WTC11 (cell line): ENCODE measurements around the gene FAM163A. TPM values are rescaled to one million over a fixed set of nuclear protein-coding genes. Genes with fewer than 3 reads are reported as not detected.

Experiments used
- ATAC-seq: fragments of 200-7000 bp; cut with Tn5 transposase; 2 replicates; pipeline ENCODE4 v1.10.0; 2021; ENCODE audit warnings: mild to moderate bottlenecking, moderate library complexity
- CTCF ChIA-PET: fragments of 300-600 bp; sonication (Branson Sonifier 250); formaldehyde crosslinking; loops from one replicate; lab custom pipeline; 2021; ENCODE audit warnings: antibody characterized with exemption; lab: Charles Lee
- POLR2A ChIA-PET: fragments of 350-600 bp; sonication (Branson Sonifier 250); formaldehyde crosslinking; loops from one replicate; lab custom pipeline; 2021; ENCODE audit warnings: antibody characterized with exemption; lab: Charles Lee
- DNase-seq: peaks from one replicate; pipeline ENCODE4 v3.0.0; 2021; ENCODE audit warnings: low spot score
- H3K27ac Mint-ChIP-seq: 2 replicates; pipeline ENCODE4 v1.8.0; 2021; ENCODE audit warnings: mixed read lengths
- H3K27me3 Mint-ChIP-seq: 2 replicates; pipeline ENCODE4 v1.8.0; 2021; ENCODE audit warnings: low read depth, mild to moderate bottlenecking, moderate library complexity, mixed read lengths
- H3K36me3 Mint-ChIP-seq: 2 replicates; pipeline ENCODE4 v1.8.0; 2021; ENCODE audit warnings: mixed read lengths
- H3K4me1 Mint-ChIP-seq: 2 replicates; pipeline ENCODE4 v1.8.0; 2022; ENCODE audit warnings: mixed read lengths
- H3K4me3 Mint-ChIP-seq: 2 replicates; pipeline ENCODE4 v1.8.0; 2021; ENCODE audit warnings: mild to moderate bottlenecking, moderate library complexity, mixed read lengths
- H3K9me3 Mint-ChIP-seq: 2 replicates; pipeline ENCODE4 v1.8.0; 2021; ENCODE audit warnings: mixed read lengths
- ATF1 ChIP-seq: sonication (generic); formaldehyde crosslinking; IDR thresholded peaks from 2 replicates; pipeline ENCODE4 v1.8.1; 2023; ENCODE audit warnings: mild to moderate bottlenecking, moderate library complexity, missing genetic modification reagents
- CBFB ChIP-seq: sonication (generic); formaldehyde crosslinking; IDR thresholded peaks from 2 replicates; pipeline ENCODE4 v1.8.1; 2022; ENCODE audit warnings: mild to moderate bottlenecking, low read depth, missing genetic modification reagents
- ELF4 ChIP-seq: sonication (generic); formaldehyde crosslinking; IDR thresholded peaks from 2 replicates; pipeline ENCODE4 v1.8.1; 2022; ENCODE audit warnings: low read depth, mild to moderate bottlenecking, moderate library complexity, missing genetic modification reagents
- ETV6 ChIP-seq: sonication (generic); formaldehyde crosslinking; IDR thresholded peaks from 2 replicates; pipeline ENCODE4 v1.8.1; 2022; ENCODE audit warnings: mild to moderate bottlenecking, missing genetic modification reagents
- FOXP1 ChIP-seq: sonication (generic); formaldehyde crosslinking; IDR thresholded peaks from 2 replicates; pipeline ENCODE4 v1.8.0; 2022; ENCODE audit warnings: missing genetic modification reagents, mild to moderate bottlenecking, moderate library complexity, borderline replicate concordance
- GRHL2 ChIP-seq: fragments of 250-450 bp; sonication (Bioruptor Pico); IDR thresholded peaks from 2 replicates; pipeline ENCODE4 v1.8.0; 2022; ENCODE audit warnings: mild to moderate bottlenecking, moderate library complexity; ENCODE audit not compliant: insufficient replicate concordance, severe bottlenecking
- MXD4 ChIP-seq: fragments of 250-450 bp; sonication (Bioruptor Pico); IDR thresholded peaks from 2 replicates; pipeline ENCODE4 v1.8.0; 2021; ENCODE audit warnings: mild to moderate bottlenecking, moderate library complexity, borderline replicate concordance
- NFATC4 ChIP-seq: fragments of 250-450 bp; sonication (Bioruptor Pico); IDR thresholded peaks from 2 replicates; pipeline ENCODE4 v1.9.0; 2021; ENCODE audit warnings: mild to moderate bottlenecking
- RELA ChIP-seq: sonication (generic); formaldehyde crosslinking; IDR thresholded peaks from 2 replicates; pipeline ENCODE4 v1.8.1; 2022; ENCODE audit warnings: missing genetic modification reagents, mild to moderate bottlenecking, borderline replicate concordance
- SMAD4 ChIP-seq: sonication (generic); formaldehyde crosslinking; IDR thresholded peaks from 2 replicates; pipeline ENCODE4 v1.8.0; 2022; ENCODE audit warnings: mild to moderate bottlenecking, missing genetic modification reagents
- SOX15 ChIP-seq: fragments of 250-450 bp; sonication (Bioruptor Pico); IDR thresholded peaks from 2 replicates; pipeline ENCODE4 v1.9.0; 2021; ENCODE audit warnings: mild to moderate bottlenecking
- SP1 ChIP-seq: sonication (generic); formaldehyde crosslinking; conservative IDR thresholded peaks from 2 replicates; pipeline ENCODE4 v1.8.1; 2022; ENCODE audit warnings: missing genetic modification reagents
- TP53 ChIP-seq: sonication (generic); formaldehyde crosslinking; IDR thresholded peaks from 2 replicates; pipeline ENCODE4 v1.8.1; 2023; ENCODE audit warnings: mild to moderate bottlenecking, missing genetic modification reagents
- ZBTB43 ChIP-seq: sonication (generic); formaldehyde crosslinking; IDR thresholded peaks from 2 replicates; pipeline ENCODE4 v1.8.1; 2023; ENCODE audit warnings: mild to moderate bottlenecking, missing genetic modification reagents
- ZNF138 ChIP-seq: sonication (generic); formaldehyde crosslinking; conservative IDR thresholded peaks from 2 replicates; pipeline ENCODE4 v1.8.1; 2022; ENCODE audit warnings: mild to moderate bottlenecking, moderate library complexity, missing genetic modification reagents
- ZNF219 ChIP-seq: sonication (generic); formaldehyde crosslinking; IDR thresholded peaks from 2 replicates; pipeline ENCODE4 v1.8.0; 2023; ENCODE audit warnings: missing genetic modification reagents, mild to moderate bottlenecking, borderline replicate concordance
- ZNF317 ChIP-seq: sonication (generic); formaldehyde crosslinking; IDR thresholded peaks from 2 replicates; pipeline ENCODE4 v1.8.1; 2023; ENCODE audit warnings: low read depth, mild to moderate bottlenecking, moderate library complexity, missing genetic modification reagents, borderline replicate concordance
- ZNF396 ChIP-seq: fragments of 250-450 bp; sonication (Bioruptor Pico); IDR thresholded peaks from 2 replicates; pipeline ENCODE4 v1.8.0; 2021; ENCODE audit warnings: mild to moderate bottlenecking, moderate library complexity, borderline replicate concordance
- ZNF416 ChIP-seq: fragments of 250-450 bp; sonication (Bioruptor Pico); IDR thresholded peaks from 2 replicates; pipeline ENCODE4 v1.9.0; 2021; ENCODE audit warnings: mild to moderate bottlenecking, inconsistent platforms
- total RNA-seq: library from RNA; stranded (reverse); gene quantifications from 3 replicates; pipeline ENCODE4 v1.2.3, GENCODE V29; 2021
- TF ChIP-seq, protein P1 (sequence below): sonication (generic); formaldehyde crosslinking; IDR thresholded peaks from 2 replicates; pipeline ENCODE4 v1.8.1; 2022; ENCODE audit warnings: low read depth, mild to moderate bottlenecking, moderate library complexity, missing genetic modification reagents, borderline replicate concordance
- TF ChIP-seq, protein P2 (sequence below): fragments of 200-600 bp; IDR thresholded peaks from 2 replicates; pipeline ENCODE4 v1.8.0; 2022; ENCODE audit warnings: antibody characterized with exemption
- TF ChIP-seq, protein P3 (sequence below): fragments of 250-450 bp; sonication (Bioruptor Pico); IDR thresholded peaks from 2 replicates; pipeline ENCODE4 v1.8.0; 2021; ENCODE audit warnings: mild to moderate bottlenecking
- TF ChIP-seq, protein P4 (sequence below): sonication (generic); formaldehyde crosslinking; IDR thresholded peaks from 2 replicates; pipeline ENCODE4 v1.8.0; 2023; ENCODE audit warnings: missing genetic modification reagents

FAM163A gene
- total RNA-seq, 1 experiment from 2014 or later, result 0.07 TPM

DNA sequence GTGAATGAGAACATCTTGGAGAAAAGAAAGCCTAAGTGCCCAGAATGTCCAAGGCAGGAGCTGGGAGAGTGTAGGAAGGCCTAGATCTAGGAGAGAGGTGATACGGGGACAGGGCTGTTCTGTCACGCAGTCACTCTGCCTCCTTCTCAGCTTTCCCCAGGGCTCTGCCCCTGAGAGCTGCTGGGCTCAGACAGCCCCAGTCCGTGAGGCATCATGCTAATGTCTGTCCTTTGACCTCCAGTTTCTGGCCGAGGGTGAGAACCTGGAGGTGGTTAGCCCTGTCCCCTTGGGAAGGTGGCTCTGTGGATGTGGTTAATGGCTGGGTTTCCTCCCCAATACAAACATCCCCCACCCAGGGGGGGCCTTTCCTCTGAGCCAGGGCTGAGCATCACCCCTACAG, 63.2 kb downstream of the FAM163A start (continued):
- TF ChIP-seq RELA (no peak), ZNF138 (CRISPR knock-in tag) (no peak), ELF4 (CRISPR knock-in tag) (no peak), FOXP1 (CRISPR knock-in tag) (no peak), ZBTB43 (CRISPR knock-in tag) (no peak)

DNA sequence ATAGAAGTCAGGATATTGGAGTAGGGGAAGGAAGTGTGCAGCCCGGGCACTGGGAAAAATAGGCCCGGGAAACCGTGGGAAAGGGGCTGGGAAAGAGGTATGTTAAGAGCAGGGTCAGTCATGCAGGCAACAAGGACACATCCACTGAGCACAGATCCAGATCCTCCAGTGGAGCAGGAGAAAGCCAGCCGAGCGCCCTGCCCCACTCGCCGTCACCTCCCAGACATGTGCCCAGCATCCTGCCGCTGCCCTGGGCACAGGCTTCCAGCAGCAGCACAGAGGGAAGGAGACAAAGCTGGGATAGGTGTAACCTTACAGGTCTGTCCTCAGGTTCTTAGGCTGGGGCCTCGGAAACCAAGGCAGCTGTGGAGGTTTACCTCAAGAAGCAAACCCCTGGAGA, 64.2 kb downstream of the FAM163A start:
- H3K27ac Mint-ChIP-seq, result no peak overlapping the region
- H3K4me3 Mint-ChIP-seq, result no peak overlapping the region
- no peaks in the 10 kb centered on the region for H3K36me3 Mint-ChIP-seq
- peaks cover 3% of the 10 kb centered on the region; the same call in 1 of the 2 replicates for H3K27me3 Mint-ChIP-seq
- DNase-seq (no peak), ATAC-seq (no peak)
- CTCF ChIA-PET, result interaction anchor here (14.7 kb wide), 1 partner anchor 100 kb away, joined by 914 read pairs; no protein-coding TSS in a partner anchor
- TF ChIP-seq GRHL2 (no peak), ZNF317 (CRISPR knock-in tag) (no peak), ZNF416 (CRISPR knock-in tag) (no peak), ATF1 (CRISPR knock-in tag) (no peak), SP1 (CRISPR knock-in tag) (no peak), NFATC4 (CRISPR knock-in tag) (no peak), TP53 (no peak), SMAD4 (CRISPR knock-in tag) (no peak), MXD4 (CRISPR knock-in tag) (no peak), ZNF396 (CRISPR knock-in tag) (no peak), ZNF219 (no peak), ETV6 (CRISPR knock-in tag) (no peak), CBFB (CRISPR knock-in tag) (no peak), SOX15 (CRISPR knock-in tag) (no peak)
- TF ChIP-seq, protein P1, sequence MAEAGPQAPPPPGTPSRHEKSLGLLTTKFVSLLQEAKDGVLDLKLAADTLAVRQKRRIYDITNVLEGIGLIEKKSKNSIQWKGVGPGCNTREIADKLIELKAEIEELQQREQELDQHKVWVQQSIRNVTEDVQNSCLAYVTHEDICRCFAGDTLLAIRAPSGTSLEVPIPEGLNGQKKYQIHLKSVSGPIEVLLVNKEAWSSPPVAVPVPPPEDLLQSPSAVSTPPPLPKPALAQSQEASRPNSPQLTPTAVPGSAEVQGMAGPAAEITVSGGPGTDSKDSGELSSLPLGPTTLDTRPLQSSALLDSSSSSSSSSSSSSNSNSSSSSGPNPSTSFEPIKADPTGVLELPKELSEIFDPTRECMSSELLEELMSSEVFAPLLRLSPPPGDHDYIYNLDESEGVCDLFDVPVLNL (CRISPR knock-in tag), result no peak
- TF ChIP-seq, protein P2, sequence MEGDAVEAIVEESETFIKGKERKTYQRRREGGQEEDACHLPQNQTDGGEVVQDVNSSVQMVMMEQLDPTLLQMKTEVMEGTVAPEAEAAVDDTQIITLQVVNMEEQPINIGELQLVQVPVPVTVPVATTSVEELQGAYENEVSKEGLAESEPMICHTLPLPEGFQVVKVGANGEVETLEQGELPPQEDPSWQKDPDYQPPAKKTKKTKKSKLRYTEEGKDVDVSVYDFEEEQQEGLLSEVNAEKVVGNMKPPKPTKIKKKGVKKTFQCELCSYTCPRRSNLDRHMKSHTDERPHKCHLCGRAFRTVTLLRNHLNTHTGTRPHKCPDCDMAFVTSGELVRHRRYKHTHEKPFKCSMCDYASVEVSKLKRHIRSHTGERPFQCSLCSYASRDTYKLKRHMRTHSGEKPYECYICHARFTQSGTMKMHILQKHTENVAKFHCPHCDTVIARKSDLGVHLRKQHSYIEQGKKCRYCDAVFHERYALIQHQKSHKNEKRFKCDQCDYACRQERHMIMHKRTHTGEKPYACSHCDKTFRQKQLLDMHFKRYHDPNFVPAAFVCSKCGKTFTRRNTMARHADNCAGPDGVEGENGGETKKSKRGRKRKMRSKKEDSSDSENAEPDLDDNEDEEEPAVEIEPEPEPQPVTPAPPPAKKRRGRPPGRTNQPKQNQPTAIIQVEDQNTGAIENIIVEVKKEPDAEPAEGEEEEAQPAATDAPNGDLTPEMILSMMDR, result no peak
- TF ChIP-seq, protein P3, sequence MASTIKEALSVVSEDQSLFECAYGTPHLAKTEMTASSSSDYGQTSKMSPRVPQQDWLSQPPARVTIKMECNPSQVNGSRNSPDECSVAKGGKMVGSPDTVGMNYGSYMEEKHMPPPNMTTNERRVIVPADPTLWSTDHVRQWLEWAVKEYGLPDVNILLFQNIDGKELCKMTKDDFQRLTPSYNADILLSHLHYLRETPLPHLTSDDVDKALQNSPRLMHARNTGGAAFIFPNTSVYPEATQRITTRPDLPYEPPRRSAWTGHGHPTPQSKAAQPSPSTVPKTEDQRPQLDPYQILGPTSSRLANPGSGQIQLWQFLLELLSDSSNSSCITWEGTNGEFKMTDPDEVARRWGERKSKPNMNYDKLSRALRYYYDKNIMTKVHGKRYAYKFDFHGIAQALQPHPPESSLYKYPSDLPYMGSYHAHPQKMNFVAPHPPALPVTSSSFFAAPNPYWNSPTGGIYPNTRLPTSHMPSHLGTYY, result no peak
- TF ChIP-seq, protein P4, sequence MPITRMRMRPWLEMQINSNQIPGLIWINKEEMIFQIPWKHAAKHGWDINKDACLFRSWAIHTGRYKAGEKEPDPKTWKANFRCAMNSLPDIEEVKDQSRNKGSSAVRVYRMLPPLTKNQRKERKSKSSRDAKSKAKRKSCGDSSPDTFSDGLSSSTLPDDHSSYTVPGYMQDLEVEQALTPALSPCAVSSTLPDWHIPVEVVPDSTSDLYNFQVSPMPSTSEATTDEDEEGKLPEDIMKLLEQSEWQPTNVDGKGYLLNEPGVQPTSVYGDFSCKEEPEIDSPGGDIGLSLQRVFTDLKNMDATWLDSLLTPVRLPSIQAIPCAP (CRISPR knock-in tag), result no peak
- peaks cover 5% of the 10 kb centered on the region; the same call in 1 of the 2 replicates for H3K9me3 Mint-ChIP-seq
- POLR2A ChIA-PET, result no interaction called here
- no peaks in the 10 kb centered on the region for H3K4me1 Mint-ChIP-seq
